ENCODE measurements around the gene GDF15.

- TF ChIP-seq POLR2A (IDR thresholded peaks at IDR 0.05) = no peak
- no peak for TF ChIP-seq CTCF (IDR thresholded peaks at IDR 0.05 in 4 of 5, conservative IDR thresholded peaks at IDR 0.05 in 1 of 5)
These were observed 46.5 kb downstream of the GDF15 start for GRCh38 chr19:18432275-18433014.
